GM13977 (cell line): ENCODE results near the gene SYT15.
"Not testable (repeated sequence)": the region's sequence is repeated elsewhere in the genome, so short reads cannot be mapped to it uniquely, and the experiment has no call there.

Experiments used
- DNase-seq: peaks from one replicate; pipeline ENCODE4 v3.0.0; 2012; ENCODE audit warnings: low spot score
- in situ Hi-C: fragments of 300-500 bp; cut with MboI; formaldehyde crosslinking; loops from one replicate; pipeline ENCODE4 v1.12.0; 2022; ENCODE audit warnings: low sequenced_read_pairs, low pct_unique_long_range_greater_than_20kb, mixed read lengths, inconsistent platforms; ENCODE audit not compliant: unreplicated experiment

The SYT15 gene

GRCh38 chr10:46587546-46587945 lies 8.6 kb downstream of the SYT15 start:
- DNase-seq, in situ Hi-C loops: not testable (repeated sequence)

GRCh38 chr10:46588221-46588620 lies 9.3 kb downstream of the SYT15 start:
- in situ Hi-C loops, DNase-seq: not testable (repeated sequence)

- DNase-seq, in situ Hi-C loops: not testable (repeated sequence)
Observed at GRCh38 chr10:46589589-46589988, 10.7 kb downstream of the SYT15 start.

GRCh38 chr10:46591053-46591452 lies 12.1 kb downstream of the SYT15 start:
- DNase-seq, in situ Hi-C loops: not testable (repeated sequence)

GRCh38 chr10:46593307-46593706 lies 14.4 kb downstream of the SYT15 start:
- DNase-seq, in situ Hi-C loops: not testable (repeated sequence)

- in situ Hi-C loops, DNase-seq: not testable (repeated sequence)
Observed at GRCh38 chr10:46594453-46595063, 15.6 kb downstream of the SYT15 start.

GRCh38 chr10:46596570-46596969 lies 17.6 kb downstream of the SYT15 start:
- in situ Hi-C loops, DNase-seq: not testable (repeated sequence)

GRCh38 chr10:46597616-46598246 lies 18.8 kb downstream of the SYT15 start:
- in situ Hi-C loops = not testable (repeated sequence)

GRCh38 chr10:46600516-46600915 lies 21.6 kb downstream of the SYT15 start:
- in situ Hi-C loops, DNase-seq: not testable (repeated sequence)

More at GRCh38 chr10:46597616-46598246, 18.8 kb downstream of the SYT15 start:
- DNase-seq = not testable (repeated sequence)

- DNase-seq, in situ Hi-C loops: not testable (repeated sequence)
Observed at GRCh38 chr10:46615540-46615939, 36.6 kb downstream of the SYT15 start.

GRCh38 chr10:46616227-46616626 lies 37.3 kb downstream of the SYT15 start:
- DNase-seq, in situ Hi-C loops: not testable (repeated sequence)

GRCh38 chr10:46617134-46617533 lies 38.2 kb downstream of the SYT15 start:
- in situ Hi-C loops, DNase-seq: not testable (repeated sequence)

- DNase-seq, in situ Hi-C loops: not testable (repeated sequence)
Observed at GRCh38 chr10:46617913-46618312, 39.0 kb downstream of the SYT15 start.

GRCh38 chr10:46623899-46624654 lies 45.1 kb downstream of the SYT15 start:
- in situ Hi-C loops, DNase-seq: not testable (repeated sequence)

- in situ Hi-C loops, DNase-seq: not testable (repeated sequence)
Observed at GRCh38 chr10:46629805-46630204, 50.9 kb downstream of the SYT15 start.

GRCh38 chr10:46630816-46631215 lies 51.9 kb downstream of the SYT15 start:
- DNase-seq, in situ Hi-C loops: not testable (repeated sequence)

- DNase-seq, in situ Hi-C loops: not testable (repeated sequence)
Observed at GRCh38 chr10:46631683-46632082, 52.8 kb downstream of the SYT15 start.

- in situ Hi-C loops, DNase-seq: not testable (repeated sequence)
Observed at GRCh38 chr10:46634698-46635097, 55.8 kb downstream of the SYT15 start.
